ENCODE measurements around the gene GFAP.
"Not testable (repeated sequence)": the region's sequence is repeated elsewhere in the genome, so short reads cannot be mapped to it uniquely, and the experiment has no call there.

GFAP gene

DNA sequence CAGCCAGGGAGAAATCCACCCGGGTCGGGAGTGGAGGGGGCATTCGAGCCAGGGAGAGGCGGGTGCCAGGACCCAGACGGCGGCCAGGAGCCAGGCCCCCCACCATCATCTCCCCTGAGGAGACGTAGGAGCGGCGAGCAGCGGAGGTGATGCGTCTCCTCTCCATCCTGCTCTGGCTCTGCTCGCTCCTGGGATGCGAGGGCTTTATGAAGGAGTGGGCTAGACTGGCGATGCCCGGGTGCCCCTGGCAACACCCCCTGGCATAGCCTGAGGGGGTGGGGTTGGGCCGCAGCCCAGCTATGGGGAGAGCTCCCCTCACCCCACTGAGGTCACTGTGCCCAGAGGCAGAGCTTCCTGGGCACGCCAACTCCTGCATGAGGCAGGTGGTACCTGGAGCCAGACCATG lies at the start of gene GFAP:
TSS of gene GFAP (minus strand) at position 180 of the 406 bp plus-strand sequence. CDS start at position 166, 14 bp downstream.
- DNase-seq (ENCODE audit: low spot score) = no peak

- peak; percentile 57 for DNase-seq (ENCODE audit: low spot score)
Measured at GRCh38 chr17:44961921-44962350, 46.6 kb upstream of the GFAP start.

- DNase-seq (ENCODE audit: low spot score) = no peak
Measured at GRCh38 chr17:44960691-44961090, 45.4 kb upstream of the GFAP start.

- DNase-seq (ENCODE audit: low spot score) = peak; percentile 28
Measured at GRCh38 chr17:44959821-44960531, 44.7 kb upstream of the GFAP start.

DNA sequence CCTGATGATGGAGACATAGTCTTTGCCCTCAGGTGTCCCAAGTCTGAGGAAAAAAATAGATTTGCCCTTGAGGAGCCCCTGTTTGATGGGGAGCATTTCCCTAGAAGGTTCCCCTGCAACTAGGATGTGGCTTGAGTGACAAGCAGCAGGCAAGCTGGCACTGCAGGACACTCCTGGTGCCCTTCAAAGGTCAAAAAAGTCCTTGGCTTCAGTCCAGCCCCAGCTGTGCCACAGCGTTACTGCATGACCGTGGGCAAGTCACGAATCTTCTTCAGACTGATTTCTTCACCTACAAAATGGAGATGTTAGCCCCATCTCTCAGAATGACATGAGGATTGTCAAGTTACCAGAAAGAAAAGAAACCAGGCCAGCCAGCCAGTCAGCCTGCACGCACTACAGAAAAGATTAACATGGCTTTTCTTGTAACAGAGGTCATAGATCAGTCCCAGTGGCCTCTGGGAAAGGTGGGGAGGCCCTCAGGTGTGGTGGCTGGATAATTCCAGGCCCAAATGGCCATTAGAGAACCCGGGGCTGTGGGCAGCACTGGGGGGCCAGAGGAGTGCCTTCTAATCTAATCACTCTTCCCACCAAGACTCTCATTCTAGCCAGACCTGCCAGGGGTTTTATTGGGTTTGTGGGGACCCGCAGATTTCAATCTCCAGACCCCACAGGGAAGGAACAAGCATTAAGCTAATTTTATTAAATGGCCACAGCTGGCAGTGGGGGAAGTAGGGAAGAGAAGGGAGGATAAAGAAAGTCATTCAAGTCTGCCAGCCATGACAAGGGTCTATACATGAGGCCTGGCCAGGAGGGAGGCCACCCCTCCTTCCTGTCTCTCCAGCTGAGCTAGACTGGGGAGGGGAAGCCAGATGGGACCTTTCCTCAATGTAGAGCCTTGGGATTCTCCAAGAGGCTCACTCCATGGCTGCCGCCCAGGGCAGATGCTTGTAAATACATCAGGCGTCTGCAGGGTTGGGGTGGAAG lies 42.0 kb upstream of the GFAP start:
- DNase-seq (ENCODE audit: low spot score) = no peak

DNA sequence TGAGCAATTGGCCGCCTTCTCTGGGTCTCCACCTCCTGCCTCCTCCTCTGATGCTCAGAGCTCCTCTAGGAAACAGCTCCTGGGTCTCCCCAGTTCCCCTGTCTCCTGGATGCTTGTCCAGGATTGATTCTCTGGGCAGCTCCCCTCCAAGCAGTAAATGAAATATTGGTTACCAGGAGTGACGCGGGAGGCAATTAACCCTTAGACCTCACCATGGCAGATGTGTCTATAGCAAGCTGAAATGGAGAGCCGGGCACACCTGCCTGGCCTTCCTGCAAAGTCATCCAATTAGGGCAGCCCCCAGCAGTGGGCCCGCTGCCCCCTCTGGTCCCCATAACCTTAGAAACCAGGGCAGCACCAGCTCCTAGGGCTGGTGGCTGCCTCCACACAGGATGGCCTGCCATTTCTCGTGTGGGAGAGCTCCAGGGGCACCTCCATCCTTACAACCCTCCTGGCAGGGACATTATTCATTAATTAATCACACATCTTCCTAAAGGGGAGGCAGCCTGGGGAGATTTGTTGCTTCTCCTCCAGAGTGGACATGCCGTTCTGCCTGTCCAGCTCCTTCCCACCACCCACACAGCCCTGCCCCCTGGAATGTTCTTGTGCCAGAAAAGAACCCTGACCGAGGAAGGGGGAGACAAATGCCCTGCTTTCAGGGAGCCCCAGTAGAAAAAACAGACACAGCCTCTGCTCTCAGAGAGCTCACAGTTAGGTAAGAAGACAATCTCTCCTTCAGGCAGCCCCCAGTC lies 40.5 kb upstream of the GFAP start:
- no peak for DNase-seq (ENCODE audit: low spot score)

DNA sequence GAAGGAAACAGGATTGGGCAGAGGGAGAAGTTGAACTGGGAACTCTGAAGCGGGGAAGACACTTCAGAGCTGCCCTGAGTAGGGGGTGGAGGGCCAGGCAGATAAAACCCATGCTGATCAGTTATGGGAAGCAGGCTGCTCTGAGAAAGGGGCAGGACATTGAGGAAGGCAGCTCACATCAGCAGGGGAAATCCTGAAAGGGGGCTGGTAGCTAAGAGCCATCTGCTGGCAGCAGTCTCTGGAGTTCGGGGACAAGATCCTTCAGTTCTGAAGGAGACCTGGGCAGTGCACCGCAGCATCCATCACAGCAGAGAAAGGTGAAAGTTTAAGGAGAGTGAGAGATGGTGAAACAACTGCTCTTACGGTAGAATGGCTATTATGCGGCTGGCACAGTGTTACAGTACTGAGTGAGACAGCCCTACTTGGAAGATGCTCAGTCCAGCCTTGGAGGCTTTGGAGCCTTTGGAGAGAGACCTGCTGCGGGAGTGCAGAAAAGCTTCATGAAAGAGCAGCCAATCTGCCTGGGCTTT lies 37.7 kb upstream of the GFAP start:
- no peak for DNase-seq (ENCODE audit: low spot score)

DNA sequence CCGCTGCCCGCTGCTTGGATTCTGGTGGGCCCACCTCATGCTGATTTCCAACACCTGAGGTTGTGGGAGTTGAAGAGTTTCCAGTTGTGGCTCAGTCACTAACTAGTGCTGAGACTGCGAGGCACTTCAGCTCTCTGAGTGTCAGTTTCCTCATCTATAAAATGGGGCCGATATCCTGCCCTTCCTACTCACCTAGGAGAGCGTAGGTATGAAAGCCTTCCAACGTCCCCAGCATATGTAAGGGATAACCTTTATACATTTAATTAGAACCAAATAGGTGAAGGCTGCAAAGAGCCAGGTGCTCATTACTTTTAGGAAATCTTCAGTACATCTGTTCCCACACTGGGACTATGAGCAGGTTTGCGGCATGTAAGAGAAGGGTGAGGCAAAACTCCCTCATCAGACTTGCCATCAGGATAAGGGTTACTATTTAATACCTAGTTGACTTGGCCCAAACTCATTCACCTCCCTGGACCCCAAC lies 33.1 kb upstream of the GFAP start:
- DNase-seq (ENCODE audit: low spot score) = no peak

DNA sequence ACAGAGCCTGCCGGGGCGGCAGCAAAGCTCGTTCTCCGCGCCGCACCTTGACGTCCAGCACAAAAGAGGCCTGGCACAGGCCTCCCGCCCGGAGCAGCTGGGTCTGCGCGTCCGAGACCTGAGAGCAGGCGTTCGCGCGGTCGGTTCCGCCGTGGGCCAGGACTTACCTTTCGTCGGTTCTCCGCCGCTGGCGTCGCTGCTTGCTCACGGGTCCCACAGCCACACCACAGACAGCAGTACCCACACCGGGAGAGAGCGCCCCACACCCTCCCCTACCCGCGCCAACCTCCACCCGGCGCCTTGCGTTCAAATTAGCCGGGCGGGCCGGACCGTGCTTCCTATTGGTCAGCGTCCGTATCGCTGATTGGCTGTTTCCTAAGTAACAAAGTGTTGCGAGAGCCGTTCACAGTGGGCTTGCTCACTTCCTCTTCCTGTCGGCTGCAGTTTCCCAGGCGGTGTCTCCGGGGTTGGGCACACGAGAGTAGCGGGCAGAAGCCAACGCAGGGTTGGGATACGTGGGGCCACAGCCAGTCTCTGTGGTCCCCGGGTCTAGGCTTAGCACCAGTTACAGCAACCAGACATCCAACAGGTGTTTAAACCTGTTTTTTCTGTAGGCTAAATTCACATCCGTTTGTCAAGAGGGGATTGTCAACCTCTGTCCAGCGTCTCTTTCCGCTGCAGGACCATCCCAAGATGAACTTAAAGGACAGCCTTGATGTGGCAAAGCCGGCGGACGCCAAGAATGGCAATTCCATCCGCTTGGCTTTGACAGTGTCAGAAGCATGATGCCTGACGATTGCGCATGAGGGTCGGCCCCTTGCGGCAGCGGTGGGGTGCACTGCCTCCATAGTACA lies 32.4 kb upstream of the GFAP start, which contains the start of gene KIF18B:
TSS of gene KIF18B (minus strand) at position 313 of the 854 bp plus-strand sequence. CDS start 11,429 bp downstream, outside the sequence.
- peak; percentile 96 for DNase-seq (ENCODE audit: low spot score)

GRCh38 chr17:44945652-44946051 lies 30.4 kb upstream of the GFAP start:
- DNase-seq (ENCODE audit: low spot score) = not testable (repeated sequence)

DNA sequence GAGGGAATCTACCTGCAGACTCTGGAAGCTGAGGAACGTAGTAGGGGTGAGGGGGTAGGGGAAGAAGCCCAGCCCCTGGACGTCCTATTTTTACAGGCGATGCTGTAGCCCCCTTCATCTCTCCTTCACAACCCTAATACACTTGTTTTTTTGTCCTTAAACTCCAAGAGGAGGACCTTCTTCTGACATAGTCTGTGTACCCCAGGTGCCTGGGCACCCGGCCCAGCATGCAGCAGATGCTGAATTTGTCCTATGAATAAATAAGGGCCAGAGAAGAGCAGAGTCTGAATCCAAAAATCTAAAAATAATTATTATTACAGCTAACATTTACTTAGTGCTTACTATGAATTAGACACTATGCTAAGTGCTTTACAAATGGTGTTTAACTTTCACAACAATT lies 27.2 kb upstream of the GFAP start:
- no peak for DNase-seq (ENCODE audit: low spot score)

DNA sequence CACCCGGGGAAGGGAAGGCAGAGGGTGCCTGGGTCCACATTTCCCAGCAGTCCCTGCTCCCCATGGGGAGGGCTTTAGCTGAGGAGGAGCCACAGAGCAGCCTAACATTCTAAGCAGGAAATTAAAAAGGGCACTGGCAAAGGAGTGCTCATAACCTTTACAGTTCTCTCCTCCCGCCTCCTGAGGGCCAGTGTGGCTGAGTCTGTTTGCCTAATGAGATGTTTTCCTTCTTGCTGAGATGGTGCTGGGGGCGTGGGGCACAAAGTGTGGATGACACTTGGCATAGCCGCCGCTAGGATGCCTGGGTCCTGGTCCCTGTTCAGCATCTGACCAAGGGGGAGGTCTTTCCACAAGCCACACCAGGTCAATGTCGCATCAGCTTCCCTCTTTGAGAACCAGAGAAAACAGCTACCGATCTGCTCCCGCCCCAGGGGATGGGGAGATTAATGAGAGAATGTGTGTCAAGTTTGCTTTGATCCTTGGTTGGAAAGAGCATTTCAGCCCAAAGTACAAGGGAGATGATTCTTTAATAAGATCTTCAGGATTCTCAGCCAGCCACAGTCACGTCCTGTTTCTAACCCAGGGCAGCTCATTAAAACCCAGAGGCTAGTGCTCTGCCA lies 26.5 kb upstream of the GFAP start:
- DNase-seq (ENCODE audit: low spot score) = no peak

- no peak for DNase-seq (ENCODE audit: low spot score)
Measured at GRCh38 chr17:44940768-44941167, 25.5 kb upstream of the GFAP start.

DNA sequence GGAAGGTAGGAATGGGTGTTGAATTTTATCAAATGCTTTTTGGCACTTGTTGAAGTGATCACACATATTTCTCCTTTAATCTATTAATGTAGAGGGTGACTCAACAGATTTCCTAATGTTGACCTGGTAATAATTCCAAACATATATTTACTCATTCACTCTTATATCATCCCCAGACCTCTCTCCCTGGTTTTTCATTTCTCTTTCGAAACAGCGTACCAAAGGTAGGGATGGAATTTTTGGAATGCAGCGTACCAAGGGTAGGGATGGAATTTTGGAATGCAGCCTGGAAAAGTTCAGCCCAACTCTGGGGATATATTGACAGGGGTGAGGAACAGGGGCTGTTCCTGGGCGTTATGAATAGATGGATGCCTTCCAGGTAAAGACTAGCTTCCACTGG lies 25.0 kb upstream of the GFAP start:
- no peak for DNase-seq (ENCODE audit: low spot score)

- no peak for DNase-seq (ENCODE audit: low spot score)
Measured at GRCh38 chr17:44935116-44935515, 19.8 kb upstream of the GFAP start.

DNA sequence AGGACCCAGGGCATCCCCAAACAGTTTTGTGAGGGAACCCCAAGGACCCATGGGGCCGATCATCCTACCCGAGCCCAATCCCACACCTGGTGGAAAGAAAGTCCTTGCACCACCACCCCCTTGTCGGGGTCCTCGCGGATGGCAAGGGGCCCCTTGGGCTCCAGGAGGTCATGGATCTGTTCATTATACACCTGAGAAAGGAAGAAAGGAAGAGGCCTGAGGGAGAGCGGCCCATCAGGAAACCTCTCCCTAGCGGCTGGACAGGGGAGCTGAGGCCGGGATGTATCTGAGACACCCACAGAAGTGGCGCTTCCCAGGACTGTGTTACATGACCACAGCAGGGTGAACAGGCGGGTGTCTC lies 19.4 kb upstream of the GFAP start:
- no peak for DNase-seq (ENCODE audit: low spot score)

DNA sequence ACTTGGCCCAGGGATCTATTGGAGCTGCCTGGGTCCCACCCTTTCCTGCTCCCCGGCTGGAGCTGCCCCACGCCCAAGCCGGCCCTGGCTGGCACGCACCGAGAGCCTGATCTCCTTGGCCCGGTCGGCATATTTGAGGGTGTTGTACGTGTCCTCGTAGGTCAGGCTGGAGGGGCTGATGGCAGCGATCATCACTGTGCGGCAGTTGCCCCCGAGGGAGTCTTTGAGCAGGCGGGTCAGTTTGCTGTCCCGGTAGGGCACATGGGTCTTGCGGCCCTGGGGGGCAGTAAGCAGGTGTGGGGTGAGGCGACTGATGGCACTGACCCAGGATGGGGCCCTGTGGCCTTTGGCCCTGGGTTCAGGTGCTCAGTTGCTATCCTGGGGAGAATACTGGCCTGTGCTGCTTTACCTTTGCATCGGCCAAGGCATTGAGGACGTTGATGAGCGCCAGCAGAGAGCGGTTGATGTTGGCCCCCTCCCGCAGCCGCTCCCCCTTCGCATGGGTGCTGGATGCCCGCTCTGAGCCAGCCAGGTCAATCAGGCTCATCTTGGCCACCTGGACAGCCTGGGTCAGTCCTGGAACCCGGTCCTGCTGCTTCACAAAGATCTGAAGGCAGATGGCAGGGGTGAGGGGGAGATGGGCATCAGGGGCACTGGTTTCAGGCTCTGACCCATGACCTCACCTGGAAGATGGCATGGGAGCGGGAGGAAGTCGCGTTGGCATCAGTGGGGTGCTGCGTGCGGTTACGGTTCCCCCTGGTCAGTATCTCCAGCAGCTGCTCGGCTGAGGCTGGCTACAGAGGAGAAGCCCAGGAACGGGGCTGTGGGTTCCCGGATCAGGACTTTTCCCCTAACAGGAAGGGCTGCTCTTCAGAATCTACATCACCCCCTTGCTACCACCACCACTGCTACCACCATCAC lies 18.8 kb upstream of the GFAP start:
- DNase-seq (ENCODE audit: low spot score) = no peak

- no peak for DNase-seq (ENCODE audit: low spot score)
Measured at GRCh38 chr17:44932787-44933097, 17.4 kb upstream of the GFAP start.

GRCh38 chr17:44932096-44932786 lies 16.9 kb upstream of the GFAP start:
- DNase-seq (ENCODE audit: low spot score) = no peak

Measured in cerebellar cortex (tissue), 1 donor.